PFSK-1 (cell line): ENCODE results near the gene HMCN2.

Experiments
- POLR2AphosphoS5 ChIP-seq: IDR thresholded peaks from 2 replicates; pipeline ENCODE4 v1.6.1; 2012; ENCODE audit warnings: low read depth, mild to moderate bottlenecking, control low read depth, low read length, moderate library complexity
- TAF1 ChIP-seq: IDR thresholded peaks from 2 replicates; pipeline ENCODE4 v1.6.1; 2012; ENCODE audit warnings: low read length, control low read depth, borderline replicate concordance; ENCODE audit not compliant: insufficient read depth

GRCh38 chr9:130233587-130233945 is 32.0 kb upstream of the HMCN2 start:
- TF ChIP-seq TAF1, result no peak
- no peak for TF ChIP-seq POLR2AphosphoS5
